ENCODE measurements around the gene INTS4. TPM values are rescaled to one million over a fixed set of nuclear protein-coding genes. Genes with fewer than 3 reads are reported as not detected.
"Not testable (repeated sequence)": the region's sequence is repeated elsewhere in the genome, so short reads cannot be mapped to it uniquely, and the experiment has no call there.

Gene INTS4
- total RNA-seq, 1 donor from 2014 or later, result 10.7 TPM

DNA sequence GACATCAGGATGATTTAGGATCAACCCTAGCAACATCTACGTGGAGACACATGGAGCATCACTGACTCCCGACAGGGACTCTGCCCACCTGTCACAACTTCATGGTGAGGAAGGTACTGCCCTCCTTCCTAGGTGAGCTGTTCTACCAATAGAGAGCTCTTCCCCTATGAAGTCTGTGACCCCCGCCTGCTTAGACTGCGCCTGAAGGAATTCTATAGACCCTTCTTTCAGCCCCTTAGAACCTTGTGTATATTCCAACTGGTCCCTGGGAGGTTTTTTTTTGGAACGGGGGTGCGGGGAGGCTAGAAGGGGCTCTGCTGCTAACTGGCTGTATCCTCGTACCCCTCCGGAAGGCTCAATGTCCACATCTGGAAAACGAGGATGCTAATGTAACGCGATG is 566 bp downstream of the INTS4 start:
- H3K4me3 ChIP-seq, result peak overlapping the region; percentile 63 to 65
- TF ChIP-seq, protein P1, sequence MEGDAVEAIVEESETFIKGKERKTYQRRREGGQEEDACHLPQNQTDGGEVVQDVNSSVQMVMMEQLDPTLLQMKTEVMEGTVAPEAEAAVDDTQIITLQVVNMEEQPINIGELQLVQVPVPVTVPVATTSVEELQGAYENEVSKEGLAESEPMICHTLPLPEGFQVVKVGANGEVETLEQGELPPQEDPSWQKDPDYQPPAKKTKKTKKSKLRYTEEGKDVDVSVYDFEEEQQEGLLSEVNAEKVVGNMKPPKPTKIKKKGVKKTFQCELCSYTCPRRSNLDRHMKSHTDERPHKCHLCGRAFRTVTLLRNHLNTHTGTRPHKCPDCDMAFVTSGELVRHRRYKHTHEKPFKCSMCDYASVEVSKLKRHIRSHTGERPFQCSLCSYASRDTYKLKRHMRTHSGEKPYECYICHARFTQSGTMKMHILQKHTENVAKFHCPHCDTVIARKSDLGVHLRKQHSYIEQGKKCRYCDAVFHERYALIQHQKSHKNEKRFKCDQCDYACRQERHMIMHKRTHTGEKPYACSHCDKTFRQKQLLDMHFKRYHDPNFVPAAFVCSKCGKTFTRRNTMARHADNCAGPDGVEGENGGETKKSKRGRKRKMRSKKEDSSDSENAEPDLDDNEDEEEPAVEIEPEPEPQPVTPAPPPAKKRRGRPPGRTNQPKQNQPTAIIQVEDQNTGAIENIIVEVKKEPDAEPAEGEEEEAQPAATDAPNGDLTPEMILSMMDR (IDR thresholded peaks at IDR 0.05), result no peak
- H3K9me3 ChIP-seq, result no peaks in the 10 kb centered on the region
- intact Hi-C loops (cut with DNase I), result loop anchor here (1.0 to 10.0 kb wide), 5 partner anchors 46 to 573 kb away; partner anchors contain the start of genes AAMDC, GAB2, KCTD21 and USP35
- peaks cover 0 to 11% of the 10 kb centered on the region in 2 donors for H3K4me1 ChIP-seq
- DNase-seq (ENCODE audit: low spot score in 2 of 2), result no peak
- peak overlapping the region; percentile 79 for H3K27ac ChIP-seq
- peaks cover 7 to 22% of the 10 kb centered on the region in 2 donors for H3K36me3 ChIP-seq
- no peaks in the 10 kb centered on the region for H3K27me3 ChIP-seq

DNA sequence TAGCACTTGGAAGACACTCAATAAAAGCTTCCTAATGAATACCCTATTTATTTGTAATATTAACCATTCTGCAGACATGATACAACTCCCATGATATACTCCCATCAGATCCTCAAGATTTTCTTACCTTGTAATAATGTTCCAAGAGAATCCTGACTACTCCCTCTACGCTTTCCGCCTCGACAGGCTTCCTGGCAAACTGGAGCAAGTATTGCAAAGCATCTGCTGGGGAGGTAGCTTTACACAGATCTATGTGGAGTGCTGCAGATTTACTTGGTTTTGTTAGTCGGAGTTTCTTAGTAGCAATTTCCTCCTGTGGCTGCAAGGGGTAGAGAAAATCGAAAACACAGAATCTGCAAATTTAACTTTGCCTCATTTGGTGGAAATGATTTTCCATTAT is 3.5 kb downstream of the INTS4 start:
- H3K27ac ChIP-seq, result no peak overlapping the region
- no peaks in the 10 kb centered on the region for H3K9me3 ChIP-seq
- H3K27me3 ChIP-seq, result no peaks in the 10 kb centered on the region
- H3K4me1 ChIP-seq, result peaks cover 0 to 11% of the 10 kb centered on the region in 2 donors
- TF ChIP-seq, protein P1 (IDR thresholded peaks at IDR 0.05), result no peak
- H3K4me3 ChIP-seq, result no peak overlapping the region
- intact Hi-C loops (cut with DNase I), result loop anchor here (5.0 to 10.0 kb wide), 3 partner anchors 194 to 576 kb away; partner anchors contain the start of genes GAB2, KCTD21 and USP35
- DNase-seq (ENCODE audit: low spot score in 2 of 2), result no peak
- H3K36me3 ChIP-seq, result peaks cover 15 to 40% of the 10 kb centered on the region in 2 donors

DNA sequence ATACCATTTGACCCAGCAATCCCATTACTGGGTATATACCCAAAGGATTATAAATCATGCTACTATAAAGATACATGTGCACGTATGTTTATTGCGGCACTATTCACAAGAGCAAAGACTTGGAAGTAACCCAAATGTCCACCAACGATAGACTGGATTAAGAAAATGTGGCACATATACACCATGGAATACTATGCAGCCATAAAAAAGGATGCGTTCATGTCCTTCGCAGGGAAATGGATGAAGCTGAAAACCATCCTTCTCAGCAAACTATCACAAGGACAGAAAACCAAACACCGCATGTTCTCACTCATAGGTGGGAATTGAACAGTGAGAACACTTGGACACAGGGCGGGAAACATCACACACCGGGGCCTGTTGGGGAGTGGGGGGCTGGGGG is 8.0 kb downstream of the INTS4 start:
- H3K4me1 ChIP-seq, result not testable (repeated sequence)

DNA sequence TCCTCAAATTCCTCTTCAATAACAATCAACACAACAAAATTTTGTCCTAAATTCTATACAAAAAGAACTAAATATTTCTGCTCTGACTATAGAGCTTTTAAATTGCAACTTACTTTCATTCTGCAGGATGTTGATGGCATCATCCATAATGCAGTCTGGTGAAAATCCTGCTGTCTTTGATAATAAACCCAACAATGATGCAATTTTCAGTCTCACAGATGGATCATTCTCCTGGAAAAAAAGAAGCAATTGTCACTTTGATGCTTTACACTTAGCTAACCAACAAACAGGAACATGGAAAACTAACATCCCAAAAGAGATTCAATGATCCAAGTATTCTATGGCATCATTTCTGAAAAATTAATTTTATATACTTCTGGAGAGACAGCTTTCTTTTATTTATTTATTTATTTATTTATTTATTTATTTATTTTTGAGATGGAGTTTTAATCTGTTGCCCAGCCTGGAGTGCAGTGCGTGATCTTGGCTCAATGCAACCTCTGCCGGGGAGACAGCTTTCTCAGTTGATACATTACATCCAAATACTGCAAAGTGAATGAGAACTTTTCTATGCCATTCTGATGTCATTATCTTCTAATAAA is 13.0 kb downstream of the INTS4 start:
- TF ChIP-seq, protein P1 (IDR thresholded peaks at IDR 0.05), result no peak
- H3K36me3 ChIP-seq, result peaks cover 22 to 40% of the 10 kb centered on the region in 2 donors
- no peak overlapping the region for H3K27ac ChIP-seq
- no peaks in the 10 kb centered on the region for H3K4me1 ChIP-seq
- H3K9me3 ChIP-seq, result no peaks in the 10 kb centered on the region
- no peaks in the 10 kb centered on the region for H3K27me3 ChIP-seq
- DNase-seq (ENCODE audit: low spot score in 2 of 2), result no peak
- intact Hi-C loops (cut with DNase I), result no loop called here
- H3K4me3 ChIP-seq, result no peak overlapping the region

More for the DNA sequence above, 8.0 kb downstream of the INTS4 start:
- DNase-seq (ENCODE audit: low spot score in 2 of 2); H3K4me3 ChIP-seq; H3K9me3 ChIP-seq; H3K27ac ChIP-seq; intact Hi-C loops (cut with DNase I); H3K27me3 ChIP-seq: not testable (repeated sequence)
- peaks cover 15 to 52% of the 10 kb centered on the region in 2 donors for H3K36me3 ChIP-seq

DNA sequence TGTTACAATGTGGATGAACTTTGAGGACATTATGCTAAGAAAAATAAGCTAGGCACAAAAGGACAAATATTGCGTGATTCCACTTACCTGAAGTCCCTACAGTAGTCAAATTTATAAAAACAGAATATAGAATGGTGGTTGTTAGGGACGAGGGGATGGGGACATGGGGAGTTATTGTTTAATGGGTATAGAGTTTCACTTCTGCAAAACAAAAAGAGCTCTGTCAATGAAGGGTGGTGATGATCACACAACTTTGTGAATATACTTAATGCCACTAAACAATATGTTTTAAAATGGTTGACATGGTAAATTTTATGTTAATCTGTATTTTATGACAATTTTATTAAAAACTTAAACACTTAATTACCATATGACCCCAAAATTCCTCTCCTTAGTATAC is 26.1 kb downstream of the INTS4 start:
- TF ChIP-seq, protein P1 (IDR thresholded peaks at IDR 0.05), result no peak
- Histone ChIP-seq H3K27ac (no peak overlapping the region), H3K27me3 (no peaks in the 10 kb centered on the region), H3K4me3 (no peak overlapping the region), H3K9me3 (no peaks in the 10 kb centered on the region), H3K36me3 (peaks cover 5% of the 10 kb centered on the region in 2 donors), H3K4me1 (no peaks in the 10 kb centered on the region)
- intact Hi-C loops (cut with DNase I), result no loop called here
- no peak for DNase-seq (ENCODE audit: low spot score in 2 of 2)

DNA sequence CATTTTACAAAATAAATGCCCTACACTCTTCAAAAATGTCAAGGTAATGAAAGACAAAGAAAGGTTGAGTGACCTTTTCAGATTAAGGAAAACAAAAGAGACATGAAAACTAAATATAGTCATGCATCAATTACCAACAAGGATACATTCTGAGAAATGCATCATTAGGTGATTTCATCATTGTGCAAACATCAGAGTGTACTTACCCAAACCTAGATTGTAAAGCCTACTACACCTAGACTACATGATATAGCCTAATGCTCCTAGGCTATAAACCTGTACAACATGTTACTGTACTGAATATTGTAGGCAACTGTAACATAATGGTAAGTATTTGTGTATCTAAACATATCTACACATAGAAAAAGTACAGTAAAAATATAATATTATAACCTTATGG is 26.7 kb downstream of the INTS4 start:
- DNase-seq (ENCODE audit: low spot score in 2 of 2), result no peak
- intact Hi-C loops (cut with DNase I), result no loop called here
- H3K27me3 ChIP-seq, result no peaks in the 10 kb centered on the region
- TF ChIP-seq, protein P1 (IDR thresholded peaks at IDR 0.05), result no peak
- no peak overlapping the region for H3K27ac ChIP-seq
- peaks cover 5% of the 10 kb centered on the region in 2 donors for H3K36me3 ChIP-seq
- H3K9me3 ChIP-seq, result no peaks in the 10 kb centered on the region
- no peaks in the 10 kb centered on the region for H3K4me1 ChIP-seq
- no peak overlapping the region for H3K4me3 ChIP-seq

Measured in ascending aorta (tissue), 2 donors.